ENCODE data around the gene IQGAP3. TPM values are rescaled to one million over a fixed set of nuclear protein-coding genes. Genes with fewer than 3 reads are reported as not detected.
"Not testable (repeated sequence)": the region's sequence is repeated elsewhere in the genome, so short reads cannot be mapped to it uniquely, and the experiment has no call there.

Gene IQGAP3
- total RNA-seq, 2 experiments from 2014 or later, result not detected

GRCh38 chr1:156553860-156554485 lies 18.4 kb downstream of the IQGAP3 start:
- H3K4me3 ChIP-seq (ENCODE audit: low read length), result no peak overlapping the region
- Mint-ChIP-seq H3K4me3 (no peak overlapping the region), H3K4me1 (ENCODE audit: low read depth) (no peaks in the 10 kb centered on the region), H3K36me3 (ENCODE audit: low read depth) (no peaks in the 10 kb centered on the region), H3K27ac (no peak overlapping the region), H3K9me3 (no peaks in the 10 kb centered on the region), H3K27me3 (no peaks in the 10 kb centered on the region)
- no peak overlapping the region for H3K27ac ChIP-seq (ENCODE audit: low read depth in 1 of 2, low read length in 2 of 2)
- intact Hi-C loops (cut with DNase I, micrococcal nuclease), result no loop called here
- H3K36me3 ChIP-seq (ENCODE audit: insufficient read depth, low read length), result no peaks in the 10 kb centered on the region
- no peaks in the 10 kb centered on the region for H3K27me3 ChIP-seq (ENCODE audit: control insufficient read depth in 1 of 2, insufficient read depth in 2 of 2, low read length in 2 of 2)
- TF ChIP-seq, protein P1, sequence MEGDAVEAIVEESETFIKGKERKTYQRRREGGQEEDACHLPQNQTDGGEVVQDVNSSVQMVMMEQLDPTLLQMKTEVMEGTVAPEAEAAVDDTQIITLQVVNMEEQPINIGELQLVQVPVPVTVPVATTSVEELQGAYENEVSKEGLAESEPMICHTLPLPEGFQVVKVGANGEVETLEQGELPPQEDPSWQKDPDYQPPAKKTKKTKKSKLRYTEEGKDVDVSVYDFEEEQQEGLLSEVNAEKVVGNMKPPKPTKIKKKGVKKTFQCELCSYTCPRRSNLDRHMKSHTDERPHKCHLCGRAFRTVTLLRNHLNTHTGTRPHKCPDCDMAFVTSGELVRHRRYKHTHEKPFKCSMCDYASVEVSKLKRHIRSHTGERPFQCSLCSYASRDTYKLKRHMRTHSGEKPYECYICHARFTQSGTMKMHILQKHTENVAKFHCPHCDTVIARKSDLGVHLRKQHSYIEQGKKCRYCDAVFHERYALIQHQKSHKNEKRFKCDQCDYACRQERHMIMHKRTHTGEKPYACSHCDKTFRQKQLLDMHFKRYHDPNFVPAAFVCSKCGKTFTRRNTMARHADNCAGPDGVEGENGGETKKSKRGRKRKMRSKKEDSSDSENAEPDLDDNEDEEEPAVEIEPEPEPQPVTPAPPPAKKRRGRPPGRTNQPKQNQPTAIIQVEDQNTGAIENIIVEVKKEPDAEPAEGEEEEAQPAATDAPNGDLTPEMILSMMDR (IDR thresholded peaks at IDR 0.05), result no peak
- no peaks in the 10 kb centered on the region for H3K9me3 ChIP-seq (ENCODE audit: control insufficient read depth in 1 of 2, insufficient read depth in 1 of 2, low read length in 2 of 2)
- DNase-seq, result no peak
- no peaks in the 10 kb centered on the region for H3K4me1 ChIP-seq (ENCODE audit: insufficient read depth, low read length)
- ChIA-PET CTCF (no interaction called here), POLR2A (no interaction called here)
- ATAC-seq (ENCODE audit: poor library complexity), result no peak

- intact Hi-C loops (cut with DNase I, micrococcal nuclease); H3K36me3 ChIP-seq (ENCODE audit: insufficient read depth, low read length); H3K27ac Mint-ChIP-seq; POLR2A ChIA-PET; H3K36me3 Mint-ChIP-seq (ENCODE audit: low read depth); H3K4me1 ChIP-seq (ENCODE audit: insufficient read depth, low read length); H3K9me3 ChIP-seq (ENCODE audit: control insufficient read depth in 1 of 2, insufficient read depth in 1 of 2, low read length in 2 of 2); H3K9me3 Mint-ChIP-seq; H3K27me3 Mint-ChIP-seq; H3K4me3 Mint-ChIP-seq; ATAC-seq (ENCODE audit: poor library complexity); H3K4me3 ChIP-seq (ENCODE audit: low read length); H3K27me3 ChIP-seq (ENCODE audit: control insufficient read depth in 1 of 2, insufficient read depth in 2 of 2, low read length in 2 of 2); H3K27ac ChIP-seq (ENCODE audit: low read depth in 1 of 2, low read length in 2 of 2); H3K4me1 Mint-ChIP-seq (ENCODE audit: low read depth): not testable (repeated sequence)
- peak in 3 of 14 experiments; percentile 3 to 62 (median 40) for DNase-seq
- CTCF ChIA-PET, result interaction anchor here (2.3 kb wide), 1 partner anchor 72 kb away, joined by 5 read pairs; no protein-coding TSS in a partner anchor
These were observed 19.4 kb downstream of the IQGAP3 start for GRCh38 chr1:156552937-156553336.

- POLR2A ChIA-PET, result no interaction called here
- no peaks in the 10 kb centered on the region for H3K27me3 ChIP-seq (ENCODE audit: control insufficient read depth in 1 of 2, insufficient read depth in 2 of 2, low read length in 2 of 2)
- H3K36me3 Mint-ChIP-seq (ENCODE audit: low read depth), result no peaks in the 10 kb centered on the region
- TF ChIP-seq, protein P1 (IDR thresholded peaks at IDR 0.05), result no peak
- H3K4me1 ChIP-seq (ENCODE audit: insufficient read depth, low read length), result no peaks in the 10 kb centered on the region
- no peak overlapping the region for H3K4me3 Mint-ChIP-seq
- H3K27me3 Mint-ChIP-seq, result no peaks in the 10 kb centered on the region
- CTCF ChIA-PET, result interaction anchor here (2.3 kb wide), 1 partner anchor 72 kb away, joined by 5 read pairs; no protein-coding TSS in a partner anchor
- DNase-seq (no peak), ATAC-seq (ENCODE audit: poor library complexity) (no peak)
- H3K9me3 ChIP-seq (ENCODE audit: control insufficient read depth in 1 of 2, insufficient read depth in 1 of 2, low read length in 2 of 2), result no peaks in the 10 kb centered on the region
- H3K9me3 Mint-ChIP-seq, result no peaks in the 10 kb centered on the region
- no peak overlapping the region for H3K27ac Mint-ChIP-seq
- intact Hi-C loops (cut with DNase I, micrococcal nuclease), result no loop called here
- H3K27ac ChIP-seq (ENCODE audit: low read depth in 1 of 2, low read length in 2 of 2), result no peak overlapping the region
- no peaks in the 10 kb centered on the region for H3K4me1 Mint-ChIP-seq (ENCODE audit: low read depth)
- no peak overlapping the region for H3K4me3 ChIP-seq (ENCODE audit: low read length)
- no peaks in the 10 kb centered on the region for H3K36me3 ChIP-seq (ENCODE audit: insufficient read depth, low read length)
These were observed 19.8 kb downstream of the IQGAP3 start for GRCh38 chr1:156552518-156552917.

DNA sequence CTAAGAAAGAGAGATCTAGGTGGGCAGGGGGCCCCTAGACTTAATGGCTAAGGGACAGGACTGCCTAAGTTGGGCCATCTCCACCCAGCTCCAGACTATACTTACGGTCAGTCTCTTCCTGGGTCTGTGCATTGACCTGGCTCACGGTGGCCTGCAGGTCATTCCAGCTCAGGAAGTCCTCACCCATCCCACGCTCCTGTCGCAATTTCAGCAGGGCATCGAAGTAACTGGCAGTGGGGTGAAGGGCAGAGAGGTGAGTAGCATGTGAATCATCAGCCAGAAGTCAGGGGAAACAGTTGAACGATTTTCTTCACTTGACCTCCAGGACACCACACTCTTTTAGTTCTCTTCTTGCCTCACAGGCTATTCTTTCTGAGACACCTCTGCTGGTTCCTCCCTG lies 20.5 kb downstream of the IQGAP3 start:
- no peaks in the 10 kb centered on the region for H3K4me1 Mint-ChIP-seq (ENCODE audit: low read depth)
- Histone ChIP-seq H3K4me1 (ENCODE audit: insufficient read depth, low read length) (no peaks in the 10 kb centered on the region), H3K4me3 (ENCODE audit: low read length) (no peak overlapping the region), H3K9me3 (ENCODE audit: control insufficient read depth in 1 of 2, insufficient read depth in 1 of 2, low read length in 2 of 2) (no peaks in the 10 kb centered on the region), H3K36me3 (ENCODE audit: insufficient read depth, low read length) (no peaks in the 10 kb centered on the region), H3K27me3 (ENCODE audit: control insufficient read depth in 1 of 2, insufficient read depth in 2 of 2, low read length in 2 of 2) (no peaks in the 10 kb centered on the region), H3K27ac (ENCODE audit: low read depth in 1 of 2, low read length in 2 of 2) (no peak overlapping the region)
- H3K9me3 Mint-ChIP-seq, result no peaks in the 10 kb centered on the region
- DNase-seq, result peak in 2 of 14 experiments; percentile 32 to 50
- ChIA-PET CTCF (interaction anchor here (2.3 kb wide), 1 partner anchor 71 kb away, joined by 5 read pairs; no protein-coding TSS in a partner anchor), POLR2A (no interaction called here)
- no peak overlapping the region for H3K4me3 Mint-ChIP-seq
- no peak overlapping the region for H3K27ac Mint-ChIP-seq
- TF ChIP-seq, protein P1 (IDR thresholded peaks at IDR 0.05), result no peak
- no peak for ATAC-seq (ENCODE audit: poor library complexity)
- H3K27me3 Mint-ChIP-seq, result no peaks in the 10 kb centered on the region
- intact Hi-C loops (cut with DNase I, micrococcal nuclease), result no loop called here
- no peaks in the 10 kb centered on the region for H3K36me3 Mint-ChIP-seq (ENCODE audit: low read depth)

Measured in CD4-positive, alpha-beta T cell (primary cell).